MG63 (cell line): ENCODE results near the gene MAST4. TPM values are rescaled to one million over a fixed set of nuclear protein-coding genes. Genes with fewer than 3 reads are reported as not detected.
"Not testable (repeated sequence)": the region's sequence is repeated elsewhere in the genome, so short reads cannot be mapped to it uniquely, and the experiment has no call there.

ENCODE experiments used
- DNase-seq: peaks from one replicate; pipeline ENCODE4 v3.0.0-alpha.2; 2020
- H3K27me3 ChIP-seq: fragments of 250-450 bp; sonication (Bioruptor Pico); 2 replicates; pipeline ENCODE4 v1.5.1; 2020; ENCODE audit warnings: mild to moderate bottlenecking, moderate library complexity
- H3K36me3 ChIP-seq: fragments of 250-450 bp; sonication (Bioruptor Pico); 2 replicates; pipeline ENCODE4 v1.5.1; 2020; ENCODE audit warnings: mild to moderate bottlenecking, moderate library complexity
- H3K4me3 ChIP-seq: fragments of 250-450 bp; sonication (Bioruptor Pico); 2 replicates; pipeline ENCODE4 v1.5.1; 2020; ENCODE audit warnings: mild to moderate bottlenecking, moderate library complexity
- H3K9me3 ChIP-seq: fragments of 250-450 bp; sonication (Bioruptor Pico); 2 replicates; pipeline ENCODE4 v1.5.1; 2020; ENCODE audit warnings: mild to moderate bottlenecking, moderate library complexity
- total RNA-seq: library from RNA; depleted of rRNA; stranded (reverse); fragments of >200 nt; shearing (Covaris generic); gene quantifications from 2 replicates; pipeline ENCODE4 v1.2.3, GENCODE V29; 2014; ENCODE audit warnings: low replicate concordance

MAST4 gene
- total RNA-seq, 1 experiment from 2014 or later, result 0.16 TPM

DNA sequence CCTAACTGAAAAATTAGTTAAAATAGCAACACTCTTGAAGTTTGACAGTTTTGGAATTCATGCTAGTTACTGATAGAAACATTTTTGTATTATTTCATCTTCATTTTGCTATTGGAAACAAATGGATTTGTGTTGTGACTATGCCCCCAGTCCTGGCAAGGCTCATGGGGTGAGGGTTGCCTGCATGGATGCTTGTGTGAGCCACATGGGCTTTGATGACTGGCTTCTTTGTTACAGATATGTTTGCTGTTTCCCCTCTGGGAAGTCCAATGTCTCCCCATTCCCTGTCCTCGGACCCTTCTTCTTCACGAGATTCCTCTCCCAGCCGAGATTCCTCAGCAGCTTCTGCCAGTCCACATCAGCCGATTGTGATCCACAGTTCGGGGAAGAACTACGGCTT lies 556.2 kb downstream of the MAST4 start:
- no peaks in the 10 kb centered on the region for H3K36me3 ChIP-seq
- H3K4me3 ChIP-seq, result no peak overlapping the region
- no peak for DNase-seq
- no peaks in the 10 kb centered on the region for H3K9me3 ChIP-seq
- no peaks in the 10 kb centered on the region for H3K27me3 ChIP-seq

DNA sequence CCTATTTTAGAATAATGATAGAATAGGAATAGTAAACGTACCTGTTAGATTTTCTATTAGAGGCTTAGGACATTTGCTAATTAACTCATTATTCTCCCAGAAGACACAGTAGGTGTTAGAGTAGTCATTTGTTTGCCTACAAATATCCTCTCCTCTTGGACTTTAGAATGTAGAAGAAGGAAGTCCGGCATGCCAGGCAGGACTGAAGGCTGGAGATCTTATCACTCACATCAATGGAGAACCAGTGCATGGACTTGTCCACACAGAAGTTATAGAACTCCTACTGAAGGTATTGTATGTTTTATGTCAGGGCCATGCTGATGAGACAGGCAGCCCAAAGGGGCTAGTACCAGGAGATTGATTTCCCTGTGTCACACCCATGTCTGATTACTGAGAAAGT lies 557.1 kb downstream of the MAST4 start:
- no peak for DNase-seq
- Histone ChIP-seq H3K36me3 (no peaks in the 10 kb centered on the region), H3K9me3 (no peaks in the 10 kb centered on the region), H3K4me3 (no peak overlapping the region), H3K27me3 (no peaks in the 10 kb centered on the region)

DNA sequence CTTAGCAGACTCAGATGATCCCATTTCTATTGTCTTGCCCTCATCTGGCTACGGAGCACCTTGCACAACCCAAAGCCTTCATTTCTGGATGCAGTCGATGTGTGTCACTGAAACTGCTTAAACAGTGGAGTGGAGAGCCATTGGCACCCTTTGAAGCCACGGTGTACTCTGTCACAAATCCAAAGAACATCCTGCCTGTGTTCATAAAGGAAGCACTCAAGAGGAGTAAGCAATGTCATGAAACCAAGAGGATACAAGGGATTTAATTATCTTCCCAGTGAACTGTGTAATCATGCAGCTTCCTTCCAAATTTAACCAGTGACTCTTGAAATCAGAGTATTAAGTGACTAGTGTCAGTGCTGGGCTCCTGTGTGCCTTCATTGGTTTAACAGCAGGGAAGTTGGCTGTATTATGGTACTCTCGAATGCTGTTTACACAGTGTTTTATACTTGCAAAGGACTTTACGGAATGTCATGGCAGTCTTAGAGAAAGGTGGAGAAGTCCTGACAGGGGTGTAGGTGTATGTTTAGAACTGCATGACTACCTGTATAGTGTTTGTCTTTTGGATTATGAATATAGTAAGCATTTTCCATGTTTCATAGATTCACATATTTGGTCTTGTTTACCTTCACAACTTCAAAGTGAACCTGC lies 558.5 kb downstream of the MAST4 start:
- DNase-seq, result no peak
- H3K4me3 ChIP-seq, result no peak overlapping the region
- H3K27me3 ChIP-seq, result no peaks in the 10 kb centered on the region
- no peaks in the 10 kb centered on the region for H3K9me3 ChIP-seq
- no peaks in the 10 kb centered on the region for H3K36me3 ChIP-seq

DNA sequence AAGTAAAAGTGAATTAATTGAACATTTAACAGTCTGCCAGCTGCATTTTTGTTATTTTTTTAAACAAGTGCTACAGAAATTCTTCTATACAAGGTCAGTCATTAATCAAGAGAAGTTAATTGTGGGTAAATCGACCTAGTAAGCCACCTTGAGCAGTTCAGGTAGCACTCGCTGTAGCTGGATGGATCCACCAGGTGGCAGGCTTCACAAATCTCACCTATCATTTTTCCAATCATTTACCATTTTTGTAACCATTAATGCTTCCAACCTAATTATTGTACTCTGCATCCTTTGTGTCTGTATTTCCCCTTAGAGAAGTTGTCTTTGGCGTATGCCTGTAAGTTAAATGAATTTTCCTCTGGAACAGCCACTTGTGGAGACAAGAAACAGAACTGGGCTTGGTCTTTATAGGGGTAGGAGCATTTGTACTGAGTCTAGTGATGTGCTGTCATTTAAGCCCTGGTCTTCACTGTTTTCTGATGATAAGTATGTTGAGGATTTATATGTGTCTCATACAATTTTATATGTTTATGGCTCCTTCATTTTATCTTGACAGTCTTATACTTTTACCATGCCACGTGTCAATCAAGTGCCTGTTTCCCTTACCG lies 560.9 kb downstream of the MAST4 start:
- no peak overlapping the region for H3K4me3 ChIP-seq
- H3K36me3 ChIP-seq, result no peaks in the 10 kb centered on the region
- DNase-seq, result no peak
- no peaks in the 10 kb centered on the region for H3K9me3 ChIP-seq
- H3K27me3 ChIP-seq, result no peaks in the 10 kb centered on the region

DNA sequence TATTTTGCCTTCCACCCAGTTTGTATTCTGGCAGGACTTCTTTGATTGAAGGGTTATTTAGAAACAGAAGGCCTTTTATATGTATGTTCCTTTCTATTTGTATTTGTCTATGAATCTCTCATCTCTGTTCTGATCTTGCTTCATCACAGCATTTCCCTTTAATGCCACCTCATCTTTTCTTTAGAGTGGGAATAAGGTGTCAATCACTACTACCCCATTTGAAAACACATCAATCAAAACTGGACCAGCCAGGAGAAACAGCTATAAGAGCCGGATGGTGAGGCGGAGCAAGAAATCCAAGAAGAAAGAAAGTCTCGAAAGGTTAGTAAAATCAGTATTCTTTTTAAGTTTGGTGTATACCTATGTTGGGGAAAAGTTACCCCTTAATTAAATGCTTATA lies 564.1 kb downstream of the MAST4 start:
- H3K9me3 ChIP-seq, result no peaks in the 10 kb centered on the region
- H3K27me3 ChIP-seq, result no peaks in the 10 kb centered on the region
- DNase-seq, result no peak
- H3K36me3 ChIP-seq, result no peaks in the 10 kb centered on the region
- H3K4me3 ChIP-seq, result no peak overlapping the region

DNA sequence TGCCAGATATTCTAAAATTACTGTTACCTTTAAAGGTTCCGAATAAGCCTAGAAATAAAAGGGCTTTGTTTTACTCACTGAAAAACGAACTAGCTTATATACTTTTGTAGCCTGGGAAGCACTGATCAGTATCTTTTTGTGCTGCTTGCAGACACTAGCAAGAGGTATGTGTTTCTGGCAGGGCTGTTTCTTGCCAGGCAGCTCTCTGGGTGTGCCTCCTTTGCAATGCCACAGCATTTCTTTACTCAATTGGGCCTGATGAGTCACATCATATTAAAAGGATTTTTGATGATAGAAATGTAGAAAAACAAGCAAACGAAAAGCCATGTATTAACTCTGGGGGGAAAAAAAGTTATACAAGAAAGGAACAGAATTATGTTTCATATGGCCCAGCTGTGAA lies 564.8 kb downstream of the MAST4 start:
- Histone ChIP-seq H3K9me3 (no peaks in the 10 kb centered on the region), H3K27me3 (no peaks in the 10 kb centered on the region), H3K4me3 (no peak overlapping the region), H3K36me3 (no peaks in the 10 kb centered on the region)
- DNase-seq, result peak; percentile 78

DNA sequence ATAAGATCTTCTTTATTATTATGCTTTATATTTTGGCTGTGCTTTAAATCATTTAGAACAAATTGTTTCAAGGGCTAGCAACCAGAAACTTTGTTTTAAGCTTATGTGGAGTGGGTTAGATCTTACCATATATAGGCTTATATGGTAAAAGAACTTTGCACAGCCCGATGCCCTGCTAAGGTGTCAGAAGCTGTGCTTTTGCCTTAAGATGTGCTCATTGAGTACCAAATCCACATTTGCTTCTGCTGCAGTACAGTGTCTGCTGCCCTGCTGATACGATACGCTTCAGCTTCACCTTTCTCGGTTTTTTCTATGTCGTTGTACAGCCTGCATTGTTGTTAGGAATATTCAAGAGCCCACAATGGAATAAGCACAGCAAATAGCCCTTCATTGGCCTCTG lies 565.6 kb downstream of the MAST4 start:
- Histone ChIP-seq H3K4me3 (no peak overlapping the region), H3K36me3 (no peaks in the 10 kb centered on the region), H3K9me3 (no peaks in the 10 kb centered on the region), H3K27me3 (no peaks in the 10 kb centered on the region)
- DNase-seq, result no peak

DNA sequence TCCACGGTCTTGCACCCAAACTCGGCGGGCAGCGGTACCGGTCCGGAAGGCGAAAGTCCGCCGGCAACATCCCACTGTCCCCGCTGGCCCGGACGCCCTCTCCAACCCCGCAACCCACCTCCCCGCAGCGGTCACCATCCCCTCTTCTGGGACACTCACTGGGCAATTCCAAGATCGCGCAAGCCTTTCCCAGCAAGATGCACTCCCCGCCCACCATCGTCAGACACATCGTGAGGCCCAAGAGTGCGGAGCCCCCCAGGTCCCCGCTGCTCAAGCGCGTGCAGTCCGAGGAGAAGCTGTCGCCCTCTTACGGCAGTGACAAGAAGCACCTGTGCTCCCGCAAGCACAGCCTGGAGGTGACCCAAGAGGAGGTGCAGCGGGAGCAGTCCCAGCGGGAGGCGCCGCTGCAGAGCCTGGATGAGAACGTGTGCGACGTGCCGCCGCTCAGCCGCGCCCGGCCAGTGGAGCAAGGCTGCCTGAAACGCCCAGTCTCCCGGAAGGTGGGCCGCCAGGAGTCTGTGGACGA lies 567.1 kb downstream of the MAST4 start:
- Histone ChIP-seq H3K4me3 (no peak overlapping the region), H3K27me3 (no peaks in the 10 kb centered on the region), H3K9me3 (no peaks in the 10 kb centered on the region), H3K36me3 (no peaks in the 10 kb centered on the region)
- DNase-seq, result no peak

DNA sequence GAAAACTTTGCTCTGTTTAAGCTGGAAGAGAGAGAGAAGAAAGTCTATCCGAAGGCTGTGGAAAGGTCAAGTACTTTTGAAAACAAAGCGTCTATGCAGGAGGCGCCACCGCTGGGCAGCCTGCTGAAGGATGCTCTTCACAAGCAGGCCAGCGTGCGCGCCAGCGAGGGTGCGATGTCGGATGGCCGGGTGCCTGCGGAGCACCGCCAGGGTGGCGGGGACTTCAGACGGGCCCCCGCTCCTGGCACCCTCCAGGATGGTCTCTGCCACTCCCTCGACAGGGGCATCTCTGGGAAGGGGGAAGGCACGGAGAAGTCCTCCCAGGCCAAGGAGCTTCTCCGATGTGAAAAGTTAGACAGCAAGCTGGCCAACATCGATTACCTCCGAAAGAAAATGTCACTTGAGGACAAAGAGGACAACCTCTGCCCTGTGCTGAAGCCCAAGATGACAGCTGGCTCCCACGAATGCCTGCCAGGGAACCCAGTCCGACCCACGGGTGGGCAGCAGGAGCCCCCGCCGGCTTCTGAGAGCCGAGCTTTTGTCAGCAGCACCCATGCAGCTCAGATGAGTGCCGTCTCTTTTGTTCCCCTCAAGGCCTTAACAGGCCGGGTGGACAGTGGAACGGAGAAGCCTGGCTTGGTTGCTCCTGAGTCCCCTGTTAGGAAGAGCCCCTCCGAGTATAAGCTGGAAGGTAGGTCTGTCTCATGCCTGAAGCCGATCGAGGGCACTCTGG lies 567.8 kb downstream of the MAST4 start:
- H3K4me3 ChIP-seq, result no peak overlapping the region
- H3K9me3 ChIP-seq, result no peaks in the 10 kb centered on the region
- no peaks in the 10 kb centered on the region for H3K36me3 ChIP-seq
- H3K27me3 ChIP-seq, result no peaks in the 10 kb centered on the region
- DNase-seq, result no peak

DNA sequence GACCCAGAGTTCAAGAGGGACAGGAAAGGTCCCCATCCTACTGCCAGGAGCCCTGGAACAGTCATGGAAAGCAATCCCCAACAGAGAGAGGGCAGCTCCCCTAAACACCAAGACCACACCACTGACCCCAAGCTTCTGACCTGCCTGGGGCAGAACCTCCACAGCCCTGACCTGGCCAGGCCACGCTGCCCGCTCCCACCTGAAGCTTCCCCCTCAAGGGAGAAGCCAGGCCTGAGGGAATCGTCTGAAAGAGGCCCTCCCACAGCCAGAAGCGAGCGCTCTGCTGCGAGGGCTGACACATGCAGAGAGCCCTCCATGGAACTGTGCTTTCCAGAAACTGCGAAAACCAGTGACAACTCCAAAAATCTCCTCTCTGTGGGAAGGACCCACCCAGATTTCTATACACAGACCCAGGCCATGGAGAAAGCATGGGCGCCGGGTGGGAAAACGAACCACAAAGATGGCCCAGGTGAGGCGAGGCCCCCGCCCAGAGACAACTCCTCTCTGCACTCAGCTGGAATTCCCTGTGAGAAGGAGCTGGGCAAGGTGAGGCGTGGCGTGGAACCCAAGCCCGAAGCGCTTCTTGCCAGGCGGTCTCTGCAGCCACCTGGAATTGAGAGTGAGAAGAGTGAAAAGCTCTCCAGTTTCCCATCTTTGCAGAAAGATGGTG lies 568.8 kb downstream of the MAST4 start:
- no peak overlapping the region for H3K4me3 ChIP-seq
- no peak for DNase-seq
- no peaks in the 10 kb centered on the region for H3K27me3 ChIP-seq
- no peaks in the 10 kb centered on the region for H3K36me3 ChIP-seq
- no peaks in the 10 kb centered on the region for H3K9me3 ChIP-seq

DNA sequence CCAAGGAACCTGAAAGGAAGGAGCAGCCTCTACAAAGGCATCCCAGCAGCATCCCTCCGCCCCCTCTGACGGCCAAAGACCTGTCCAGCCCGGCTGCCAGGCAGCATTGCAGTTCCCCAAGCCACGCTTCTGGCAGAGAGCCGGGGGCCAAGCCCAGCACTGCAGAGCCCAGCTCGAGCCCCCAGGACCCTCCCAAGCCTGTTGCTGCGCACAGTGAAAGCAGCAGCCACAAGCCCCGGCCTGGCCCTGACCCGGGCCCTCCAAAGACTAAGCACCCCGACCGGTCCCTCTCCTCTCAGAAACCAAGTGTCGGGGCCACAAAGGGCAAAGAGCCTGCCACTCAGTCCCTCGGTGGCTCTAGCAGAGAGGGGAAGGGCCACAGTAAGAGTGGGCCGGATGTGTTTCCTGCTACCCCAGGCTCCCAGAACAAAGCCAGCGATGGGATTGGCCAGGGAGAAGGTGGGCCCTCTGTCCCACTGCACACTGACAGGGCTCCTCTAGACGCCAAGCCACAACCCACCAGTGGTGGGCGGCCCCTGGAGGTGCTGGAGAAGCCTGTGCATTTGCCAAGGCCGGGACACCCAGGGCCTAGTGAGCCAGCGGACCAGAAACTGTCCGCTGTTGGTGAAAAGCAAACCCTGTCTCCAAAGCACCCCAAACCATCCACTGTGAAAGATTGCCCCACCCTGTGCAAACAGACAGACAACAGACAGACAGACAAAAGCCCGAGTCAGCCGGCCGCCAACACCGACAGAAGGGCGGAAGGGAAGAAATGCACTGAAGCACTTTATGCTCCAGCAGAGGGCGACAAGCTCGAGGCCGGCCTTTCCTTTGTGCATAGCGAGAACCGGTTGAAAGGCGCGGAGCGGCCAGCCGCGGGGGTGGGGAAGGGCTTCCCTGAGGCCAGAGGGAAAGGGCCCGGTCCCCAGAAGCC lies 569.6 kb downstream of the MAST4 start:
- H3K36me3 ChIP-seq, result no peaks in the 10 kb centered on the region
- peak overlapping the region; percentile 11; the same call in 1 of the 2 replicates for H3K4me3 ChIP-seq
- no peaks in the 10 kb centered on the region for H3K9me3 ChIP-seq
- DNase-seq, result peak; percentile 81
- H3K27me3 ChIP-seq, result no peaks in the 10 kb centered on the region

DNA sequence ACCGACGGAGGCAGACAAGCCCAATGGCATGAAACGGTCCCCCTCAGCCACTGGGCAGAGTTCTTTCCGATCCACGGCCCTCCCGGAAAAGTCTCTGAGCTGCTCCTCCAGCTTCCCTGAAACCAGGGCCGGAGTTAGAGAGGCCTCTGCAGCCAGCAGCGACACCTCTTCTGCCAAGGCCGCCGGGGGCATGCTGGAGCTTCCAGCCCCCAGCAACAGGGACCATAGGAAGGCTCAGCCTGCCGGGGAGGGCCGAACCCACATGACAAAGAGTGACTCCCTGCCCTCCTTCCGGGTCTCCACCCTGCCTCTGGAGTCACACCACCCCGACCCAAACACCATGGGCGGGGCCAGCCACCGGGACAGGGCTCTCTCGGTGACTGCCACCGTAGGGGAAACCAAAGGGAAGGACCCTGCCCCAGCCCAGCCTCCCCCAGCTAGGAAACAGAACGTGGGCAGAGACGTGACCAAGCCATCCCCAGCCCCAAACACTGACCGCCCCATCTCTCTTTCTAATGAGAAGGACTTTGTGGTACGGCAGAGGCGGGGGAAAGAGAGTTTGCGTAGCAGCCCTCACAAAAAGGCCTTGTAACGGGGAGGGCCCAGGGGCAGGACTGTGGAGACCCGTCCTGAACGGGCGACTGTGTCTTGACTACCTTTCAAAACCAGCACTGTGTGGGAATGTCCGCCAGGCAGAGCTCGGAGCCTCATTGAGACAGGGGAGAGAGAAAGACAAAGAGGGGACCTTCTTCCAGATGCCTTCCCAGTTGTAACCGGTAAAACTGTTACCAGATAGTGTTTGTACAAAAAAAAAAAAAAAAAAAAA lies 570.5 kb downstream of the MAST4 start:
- H3K9me3 ChIP-seq, result no peaks in the 10 kb centered on the region
- no peaks in the 10 kb centered on the region for H3K36me3 ChIP-seq
- DNase-seq, result peak; percentile 21
- H3K4me3 ChIP-seq, result peak overlapping the region; percentile 11; the same call in 1 of the 2 replicates
- H3K27me3 ChIP-seq, result no peaks in the 10 kb centered on the region

DNA sequence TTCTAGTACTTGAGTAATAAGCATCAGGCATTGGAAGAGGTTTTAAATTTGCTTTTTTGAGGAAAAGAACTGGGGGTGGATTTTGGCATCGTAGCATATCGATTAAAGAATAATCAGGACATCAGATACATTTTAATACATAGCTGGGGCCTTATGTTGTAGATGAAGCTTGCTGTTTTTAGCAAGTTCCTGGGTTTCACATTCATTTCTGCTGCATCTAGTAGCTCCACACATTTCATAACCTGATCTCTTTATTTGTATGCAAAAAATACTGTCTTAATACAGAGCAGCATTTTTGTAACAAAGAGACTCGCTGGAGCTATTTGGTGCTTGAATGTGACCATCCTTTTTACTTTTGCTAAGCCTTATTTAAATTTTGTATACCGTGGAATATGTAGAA lies 571.9 kb downstream of the MAST4 start:
- Histone ChIP-seq H3K36me3 (no peaks in the 10 kb centered on the region), H3K27me3 (no peaks in the 10 kb centered on the region), H3K9me3 (no peaks in the 10 kb centered on the region), H3K4me3 (no peak overlapping the region)
- no peak for DNase-seq

DNA sequence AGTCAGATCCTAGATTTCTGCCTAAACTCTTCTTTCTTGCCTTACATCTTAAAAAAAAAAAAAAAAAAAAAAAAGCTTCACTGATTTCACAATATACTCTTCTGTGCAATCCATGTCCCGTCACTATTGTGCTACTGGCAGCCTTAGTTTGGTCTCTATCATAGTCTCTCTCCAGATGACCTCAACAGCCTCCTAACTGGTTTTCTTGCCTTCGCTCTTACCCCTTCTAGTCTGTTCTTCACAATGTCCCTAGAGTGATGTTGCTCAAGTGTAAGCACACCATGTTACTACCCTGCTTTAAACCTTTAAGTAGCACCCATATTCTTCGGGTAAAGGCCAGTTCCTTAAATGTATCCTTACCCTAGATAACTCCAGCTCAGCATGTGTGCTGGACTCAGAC lies 574.6 kb downstream of the MAST4 start:
- Histone ChIP-seq H3K27me3 (no peaks in the 10 kb centered on the region), H3K9me3 (no peaks in the 10 kb centered on the region), H3K4me3 (no peak overlapping the region), H3K36me3 (no peaks in the 10 kb centered on the region)
- no peak for DNase-seq

DNA sequence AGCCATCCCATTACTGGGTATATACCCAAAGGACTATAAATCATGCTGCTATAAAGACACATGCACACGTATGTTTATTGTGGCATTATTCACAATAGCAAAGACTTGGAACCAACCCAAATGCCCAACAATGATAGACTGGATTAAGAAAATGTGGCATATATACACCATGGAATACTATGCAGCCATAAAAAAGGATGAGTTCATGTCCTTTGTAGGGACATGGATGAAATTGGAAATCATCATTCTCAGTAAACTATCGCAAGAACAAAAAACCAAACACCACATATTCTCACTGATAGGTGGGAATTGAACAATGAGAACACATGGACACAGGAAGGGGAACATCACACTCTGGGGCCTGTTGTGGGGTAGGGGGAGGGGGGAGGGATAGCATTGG lies 577.2 kb downstream of the MAST4 start:
- not testable (repeated sequence) for H3K36me3 ChIP-seq, H3K27me3 ChIP-seq, H3K4me3 ChIP-seq, DNase-seq, H3K9me3 ChIP-seq
